Jurkat, Clone E6-1 (cell line): ENCODE data around the gene OAF.
A peak's percentile ranks its signal among the peaks of the same experiment; 100 is the strongest.
"Not testable (repeated sequence)": the region's sequence is repeated elsewhere in the genome, so short reads cannot be mapped to it uniquely, and the experiment has no call there.

Source experiments
- DNase-seq: peaks from one replicate; pipeline ENCODE4 v3.0.0-alpha.2; 2011; ENCODE audit warnings: low read depth, low spot score
- H3K4me3 ChIP-seq: 2 replicates; pipeline ENCODE4 v1.5.1; 2011; ENCODE audit warnings: mild to moderate bottlenecking, low read length, control low read depth, moderate library complexity

The OAF gene

GRCh38 chr11:120235024-120235628 is 24.3 kb downstream of the OAF start:
- DNase-seq = peak; percentile 55
- H3K4me3 ChIP-seq = no peak overlapping the region

- no peak for DNase-seq
- H3K4me3 ChIP-seq = no peak overlapping the region
Observed at GRCh38 chr11:120236169-120237107, 25.6 kb downstream of the OAF start.

- no peak overlapping the region for H3K4me3 ChIP-seq
- no peak for DNase-seq
Observed at GRCh38 chr11:120238968-120239620, 28.3 kb downstream of the OAF start.

GRCh38 chr11:120239713-120240640 is 29.1 kb downstream of the OAF start, which contains the start of gene POU2F3:
TSS of gene POU2F3 (plus strand) at chr11:120240140. CDS start at chr11:120240344, 204 bp downstream.
- no peak for DNase-seq
- no peak within 1 kb of the TSS for H3K4me3 ChIP-seq

GRCh38 chr11:120240866-120241265 is 30.0 kb downstream of the OAF start:
- no peak overlapping the region for H3K4me3 ChIP-seq
- DNase-seq = no peak

- no peak overlapping the region for H3K4me3 ChIP-seq
Observed at GRCh38 chr11:120241277-120241676, 30.4 kb downstream of the OAF start.

GRCh38 chr11:120243221-120243620 is 32.4 kb downstream of the OAF start:
- no peak for DNase-seq

More at GRCh38 chr11:120241277-120241676, 30.4 kb downstream of the OAF start:
- DNase-seq = no peak

GRCh38 chr11:120244476-120245365 is 33.9 kb downstream of the OAF start:
- no peak for DNase-seq
- no peak overlapping the region for H3K4me3 ChIP-seq

More at GRCh38 chr11:120243221-120243620, 32.4 kb downstream of the OAF start:
- no peak overlapping the region for H3K4me3 ChIP-seq

GRCh38 chr11:120245434-120245833 is 34.6 kb downstream of the OAF start:
- no peak for DNase-seq
- H3K4me3 ChIP-seq = no peak overlapping the region

- H3K4me3 ChIP-seq = no peak overlapping the region
- peak; percentile 25 for DNase-seq
Observed at GRCh38 chr11:120248551-120249278, 37.9 kb downstream of the OAF start.

GRCh38 chr11:120249279-120250262 is 38.7 kb downstream of the OAF start:
- no peak overlapping the region for H3K4me3 ChIP-seq
- DNase-seq = no peak

GRCh38 chr11:120253377-120253776 is 42.5 kb downstream of the OAF start:
- H3K4me3 ChIP-seq, DNase-seq: not testable (repeated sequence)

- DNase-seq = no peak
- no peak overlapping the region for H3K4me3 ChIP-seq
Observed at GRCh38 chr11:120254788-120255518, 44.1 kb downstream of the OAF start.

- H3K4me3 ChIP-seq = no peak overlapping the region
- DNase-seq = no peak
Observed at GRCh38 chr11:120255519-120255866, 44.7 kb downstream of the OAF start.

- DNase-seq = no peak
- H3K4me3 ChIP-seq = no peak overlapping the region
Observed at GRCh38 chr11:120256178-120256577, 45.3 kb downstream of the OAF start.

GRCh38 chr11:120256779-120257178 is 45.9 kb downstream of the OAF start:
- no peak overlapping the region for H3K4me3 ChIP-seq
- DNase-seq = no peak
